Measurements from ENCODE around the gene KLK4. TPM values are rescaled to one million over a fixed set of nuclear protein-coding genes. Genes with fewer than 3 reads are reported as not detected.

Gene KLK4
- polyA plus RNA-seq, 1 experiment: not detected

DNA sequence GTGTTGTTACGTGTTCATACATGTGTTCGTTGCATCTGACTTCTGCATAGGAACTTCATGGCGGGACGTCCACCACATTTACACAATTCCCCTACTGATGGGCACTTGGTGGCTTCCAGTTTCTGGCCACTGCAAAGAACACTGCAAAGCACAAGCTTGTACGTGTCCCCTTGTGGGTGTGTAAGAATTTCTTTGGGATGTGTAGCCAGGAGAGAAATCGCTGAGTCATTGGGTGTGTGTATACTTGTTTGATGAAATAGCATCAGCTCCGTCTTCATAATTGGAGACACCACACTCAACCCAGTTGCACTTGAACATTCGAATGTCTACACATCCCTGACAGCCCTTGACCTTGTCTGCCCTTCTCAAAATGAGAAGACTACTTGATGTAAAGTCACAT, 22.4 kb upstream of the KLK4 start:
- ChIA-PET CTCF (interaction anchor here (1.8 to 4.4 kb wide), 2 partner anchors 11 to 240 kb away, joined by 3 to 22 read pairs; no protein-coding TSS in a partner anchor), POLR2A (no interaction called here)
- Histone ChIP-seq H3K4me3 (ENCODE audit: low read depth, low read length) (no peak overlapping the region), H3K36me3 (ENCODE audit: control insufficient read depth, insufficient read depth, low read length) (no peaks in the 10 kb centered on the region), H3K27me3 (ENCODE audit: control insufficient read depth, insufficient read depth, low read length) (no peaks in the 10 kb centered on the region)
- no peak for DNase-seq (ENCODE audit: low read depth)
- no peak for TF ChIP-seq CTCF (IDR thresholded peaks at IDR 0.05; ENCODE audit: insufficient read depth, low read depth, low read length)

DNA sequence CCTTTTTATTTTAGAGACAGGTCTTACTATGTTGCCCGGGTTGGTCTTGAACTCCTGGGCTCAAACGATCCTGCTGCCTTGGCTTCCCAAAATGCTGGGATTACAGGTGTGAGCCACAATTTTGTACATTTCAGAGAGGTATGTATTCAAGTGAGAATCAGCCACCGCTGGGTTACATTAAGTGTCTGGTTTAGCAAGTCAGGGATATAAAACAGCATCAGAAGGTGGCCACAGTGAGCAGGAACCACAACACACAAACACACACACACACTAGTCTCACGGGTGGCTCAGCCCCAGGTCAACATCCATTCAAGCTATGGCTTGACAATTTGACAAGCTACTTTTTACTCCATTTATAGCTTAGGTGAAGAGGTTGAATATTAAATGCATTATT, 21.5 kb upstream of the KLK4 start:
- DNase-seq (ENCODE audit: low read depth): no peak
- H3K36me3 ChIP-seq (ENCODE audit: control insufficient read depth, insufficient read depth, low read length): no peaks in the 10 kb centered on the region
- CTCF ChIA-PET: interaction anchor here (4.4 kb wide), 1 partner anchor 10 kb away, joined by 22 read pairs; no protein-coding TSS in a partner anchor
- H3K4me3 ChIP-seq (ENCODE audit: low read depth, low read length): no peak overlapping the region
- POLR2A ChIA-PET: no interaction called here
- no peaks in the 10 kb centered on the region for H3K27me3 ChIP-seq (ENCODE audit: control insufficient read depth, insufficient read depth, low read length)
- TF ChIP-seq CTCF (IDR thresholded peaks at IDR 0.05; ENCODE audit: insufficient read depth, low read depth, low read length): no peak

GRCh38 chr19:50932018-50932689, 21.0 kb upstream of the KLK4 start:
- H3K4me3 ChIP-seq (ENCODE audit: low read depth, low read length): no peak overlapping the region
- DNase-seq (ENCODE audit: low read depth): no peak
- POLR2A ChIA-PET: no interaction called here
- no peaks in the 10 kb centered on the region for H3K36me3 ChIP-seq (ENCODE audit: control insufficient read depth, insufficient read depth, low read length)
- no peak for TF ChIP-seq CTCF (IDR thresholded peaks at IDR 0.05; ENCODE audit: insufficient read depth, low read depth, low read length)
- CTCF ChIA-PET: interaction anchor here (4.4 kb wide), 1 partner anchor 9 kb away, joined by 22 read pairs; no protein-coding TSS in a partner anchor
- no peaks in the 10 kb centered on the region for H3K27me3 ChIP-seq (ENCODE audit: control insufficient read depth, insufficient read depth, low read length)

- TF ChIP-seq CTCF (IDR thresholded peaks at IDR 0.05; ENCODE audit: insufficient read depth, low read depth, low read length): no peak
- Histone ChIP-seq H3K36me3 (ENCODE audit: control insufficient read depth, insufficient read depth, low read length) (no peaks in the 10 kb centered on the region), H3K27me3 (ENCODE audit: control insufficient read depth, insufficient read depth, low read length) (no peaks in the 10 kb centered on the region), H3K4me3 (ENCODE audit: low read depth, low read length) (no peak overlapping the region)
- ChIA-PET CTCF (no interaction called here), POLR2A (no interaction called here)
- no peak for DNase-seq (ENCODE audit: low read depth)
These were observed 19.8 kb upstream of the KLK4 start for GRCh38 chr19:50931023-50931422.

DNA sequence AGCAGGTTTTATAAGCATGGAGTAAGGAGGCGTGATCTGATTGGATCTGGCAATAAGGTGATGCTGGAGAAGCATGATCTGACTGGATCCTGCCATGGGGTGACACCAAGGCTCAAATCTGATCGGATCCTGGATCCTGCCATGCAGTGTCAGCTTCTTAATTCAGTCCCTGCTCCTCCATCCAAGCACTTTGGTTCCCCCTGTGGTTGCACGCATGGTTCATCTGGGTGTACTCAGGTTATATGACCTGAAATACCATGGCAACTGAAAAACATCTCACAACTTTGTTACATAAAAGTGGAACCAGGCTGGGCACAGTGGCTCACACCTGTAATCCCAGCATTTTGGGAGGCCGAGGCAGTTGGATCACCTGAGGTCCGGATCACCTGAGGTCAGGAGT, 17.6 kb upstream of the KLK4 start:
- Histone ChIP-seq H3K36me3 (ENCODE audit: control insufficient read depth, insufficient read depth, low read length) (no peaks in the 10 kb centered on the region), H3K4me3 (ENCODE audit: low read depth, low read length) (no peak overlapping the region), H3K27me3 (ENCODE audit: control insufficient read depth, insufficient read depth, low read length) (no peaks in the 10 kb centered on the region)
- ChIA-PET CTCF (interaction anchor here (0.6 kb wide), 1 partner anchor 608 kb away, joined by 3 read pairs; no protein-coding TSS in a partner anchor), POLR2A (no interaction called here)
- DNase-seq (ENCODE audit: low read depth): no peak
- TF ChIP-seq CTCF (IDR thresholded peaks at IDR 0.05; ENCODE audit: insufficient read depth, low read depth, low read length): no peak
